Middle frontal gyrus (tissue), 1 donor: Measurements from ENCODE around the gene LFNG.

Source experiments
- DNase-seq: peaks from one replicate; pipeline ENCODE4 v3.0.0-alpha.2; 2015; ENCODE audit warnings: low spot score; ENCODE audit errors: extremely low spot score

The LFNG gene

GRCh38 chr7:2502647-2502966, 17.0 kb upstream of the LFNG start:
- no peak for DNase-seq

GRCh38 chr7:2503056-2503941, 16.3 kb upstream of the LFNG start:
- DNase-seq, result no peak

GRCh38 chr7:2504128-2504888, 15.3 kb upstream of the LFNG start:
- DNase-seq, result no peak

- no peak for DNase-seq
These were observed 14.6 kb upstream of the LFNG start for GRCh38 chr7:2504889-2505375.

GRCh38 chr7:2505401-2505800, 14.2 kb upstream of the LFNG start:
- no peak for DNase-seq

GRCh38 chr7:2507208-2507916, 12.2 kb upstream of the LFNG start:
- DNase-seq, result no peak

- no peak for DNase-seq
These were observed 11.7 kb upstream of the LFNG start for GRCh38 chr7:2507917-2508306.

- no peak for DNase-seq
These were observed 11.0 kb upstream of the LFNG start for GRCh38 chr7:2508327-2509215.

GRCh38 chr7:2509298-2509906, 10.2 kb upstream of the LFNG start:
- DNase-seq, result no peak

- DNase-seq, result no peak
These were observed 9.3 kb upstream of the LFNG start for GRCh38 chr7:2510130-2510776.

GRCh38 chr7:2510909-2511768, 8.4 kb upstream of the LFNG start:
- DNase-seq, result no peak

GRCh38 chr7:2511769-2512168, 7.8 kb upstream of the LFNG start:
- DNase-seq, result no peak

- no peak for DNase-seq
These were observed 7.4 kb upstream of the LFNG start for GRCh38 chr7:2512179-2512661.

GRCh38 chr7:2512713-2513112, 6.9 kb upstream of the LFNG start:
- DNase-seq, result no peak

GRCh38 chr7:2513702-2514101, 5.9 kb upstream of the LFNG start:
- no peak for DNase-seq

- no peak for DNase-seq
These were observed 4.8 kb upstream of the LFNG start for GRCh38 chr7:2514473-2515423.

GRCh38 chr7:2515424-2516193, 4.0 kb upstream of the LFNG start:
- DNase-seq, result no peak
